Thymus (tissue), 11 donors: ENCODE data around the gene TRIM15. TPM values are rescaled to one million over a fixed set of nuclear protein-coding genes. Genes with fewer than 3 reads are reported as not detected.

ENCODE experiments used
- DNase-seq, 9 donors: peaks; one replicate each; pipeline ENCODE4 v3.0.0-alpha.2; 2013; ENCODE audit warnings: low spot score in 9 of 9, low read depth in 6 of 9, missing footprints in 1 of 9
- H3K27ac ChIP-seq, 2 donors: one replicate each; pipeline ENCODE4 v1.5.1; 2013; ENCODE audit warnings: control low read depth in 1 of 2, low read depth in 1 of 2, low read length in 1 of 2, mild to moderate bottlenecking in 1 of 2, moderate library complexity in 1 of 2
- H3K27me3 ChIP-seq, 2 donors: one replicate each; pipeline ENCODE4 v1.5.1; 2013; ENCODE audit warnings: low read length in 1 of 2; ENCODE audit not compliant: control insufficient read depth in 2 of 2, insufficient read depth in 1 of 2
- H3K36me3 ChIP-seq, 2 donors: one replicate each; pipeline ENCODE4 v1.5.1; 2013; ENCODE audit warnings: low read length in 1 of 2, mild to moderate bottlenecking in 1 of 2, moderate library complexity in 1 of 2; ENCODE audit not compliant: control insufficient read depth in 2 of 2, insufficient read depth in 2 of 2
- H3K4me1 ChIP-seq, 2 donors: one replicate each; pipeline ENCODE4 v1.5.1; 2013; ENCODE audit warnings: low read length in 2 of 2; ENCODE audit not compliant: control insufficient read depth in 2 of 2, insufficient read depth in 2 of 2
- H3K4me3 ChIP-seq, 2 donors: one replicate each; pipeline ENCODE4 v1.5.1; 2013; ENCODE audit warnings: low read length in 2 of 2, control low read depth in 1 of 2, mild to moderate bottlenecking in 1 of 2
- H3K9me3 ChIP-seq, 2 donors: one replicate each; pipeline ENCODE4 v1.5.1; 2013; ENCODE audit warnings: low read length in 1 of 2, mild to moderate bottlenecking in 1 of 2; ENCODE audit not compliant: control insufficient read depth in 2 of 2, insufficient read depth in 1 of 2
- WGBS: extraction: QIAGEN DNeasy Blood & Tissue Kit; methylation state at CpG from one replicate; pipeline ENCODE4 v1.1.7; 2013; 5-methylcytosine and 5-hydroxymethylcytosine counted together
- polyA plus RNA-seq: library from polyadenylated mRNA; stranded (reverse); fragments of 200-250 nt; gene quantifications from one replicate; pipeline ENCODE4 v1.2.3, GENCODE V29; 2013
- total RNA-seq: library from RNA; stranded (reverse); fragments of 120-200 nt; gene quantifications from one replicate; pipeline ENCODE4 v1.2.4, GENCODE V29; 2013
- donor health status: healthy.

TRIM15 gene
- total and polyA plus RNA-seq, 2 donors: 0.19 to 0.59 TPM

GRCh38 chr6:30167101-30167500 lies 3.8 kb downstream of the TRIM15 start:
- Histone ChIP-seq H3K27me3 (peaks cover 12 to 26% of the 10 kb centered on the region in 2 donors), H3K4me3 (no peak overlapping the region), H3K36me3 (no peaks in the 10 kb centered on the region), H3K4me1 (peaks cover 0 to 7% of the 10 kb centered on the region in 2 donors), H3K9me3 (no peaks in the 10 kb centered on the region), H3K27ac (no peak overlapping the region)
- peak in 1 of 9 donors; percentile 9 for DNase-seq
- 39% methylated on average over 6 of the region's 6 CpGs for WGBS

GRCh38 chr6:30168741-30169140 lies 5.4 kb downstream of the TRIM15 start:
- DNase-seq: no peak
- no peaks in the 10 kb centered on the region for H3K36me3 ChIP-seq
- no peaks in the 10 kb centered on the region for H3K9me3 ChIP-seq
- H3K27me3 ChIP-seq: peaks cover 22 to 43% of the 10 kb centered on the region in 2 donors
- no peak overlapping the region for H3K4me3 ChIP-seq
- no peak overlapping the region for H3K27ac ChIP-seq
- peaks cover 0 to 4% of the 10 kb centered on the region in 2 donors for H3K4me1 ChIP-seq
- 89% methylated on average over 1 of the region's 1 CpG for WGBS

- Histone ChIP-seq H3K27ac (no peak overlapping the region), H3K9me3 (no peaks in the 10 kb centered on the region)
Observed at GRCh38 chr6:30169658-30170614, 6.6 kb downstream of the TRIM15 start.

DNA sequence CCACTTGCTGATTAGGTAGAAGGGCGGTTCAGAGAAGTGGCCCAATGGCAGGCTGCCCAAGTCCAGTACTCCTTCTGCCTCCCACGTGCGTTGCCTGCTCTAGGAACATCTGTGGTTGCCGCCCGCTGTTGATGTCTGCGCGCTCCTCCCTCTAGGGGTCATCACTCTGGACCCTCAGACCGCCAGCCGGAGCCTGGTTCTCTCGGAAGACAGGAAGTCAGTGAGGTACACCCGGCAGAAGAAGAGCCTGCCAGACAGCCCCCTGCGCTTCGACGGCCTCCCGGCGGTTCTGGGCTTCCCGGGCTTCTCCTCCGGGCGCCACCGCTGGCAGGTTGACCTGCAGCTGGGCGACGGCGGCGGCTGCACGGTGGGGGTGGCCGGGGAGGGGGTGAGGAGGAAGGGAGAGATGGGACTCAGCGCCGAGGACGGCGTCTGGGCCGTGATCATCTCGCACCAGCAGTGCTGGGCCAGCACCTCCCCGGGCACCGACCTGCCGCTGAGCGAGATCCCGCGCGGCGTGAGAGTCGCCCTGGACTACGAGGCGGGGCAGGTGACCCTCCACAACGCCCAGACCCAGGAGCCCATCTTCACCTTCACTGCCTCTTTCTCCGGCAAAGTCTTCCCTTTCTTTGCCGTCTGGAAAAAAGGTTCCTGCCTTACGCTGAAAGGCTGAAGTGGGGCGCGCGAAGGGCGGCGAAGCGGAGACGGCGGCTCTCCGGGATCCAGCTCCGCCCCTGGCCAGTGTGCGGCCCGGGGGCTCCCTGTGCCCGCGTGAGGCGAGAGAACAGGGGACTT lies 8.5 kb downstream of the TRIM15 start:
- Histone ChIP-seq H3K4me1 (peaks cover 0 to 4% of the 10 kb centered on the region in 2 donors), H3K9me3 (no peaks in the 10 kb centered on the region), H3K27ac (no peak overlapping the region), H3K27me3 (peaks cover 22 to 57% of the 10 kb centered on the region in 2 donors), H3K36me3 (no peaks in the 10 kb centered on the region), H3K4me3 (no peak overlapping the region)
- DNase-seq: no peak
- 5% methylated on average over 62 of the region's 62 CpGs for WGBS

More at GRCh38 chr6:30169658-30170614, 6.6 kb downstream of the TRIM15 start:
- peak in 8 of 9 donors; percentile 10 to 58 (median 28) for DNase-seq
- Histone ChIP-seq H3K4me3 (no peak overlapping the region), H3K36me3 (no peaks in the 10 kb centered on the region), H3K27me3 (peaks cover 22 to 52% of the 10 kb centered on the region in 2 donors), H3K4me1 (peaks cover 0 to 4% of the 10 kb centered on the region in 2 donors)
- 28% methylated on average over 7 of the region's 7 CpGs for WGBS

GRCh38 chr6:30172681-30173080 lies 9.3 kb downstream of the TRIM15 start:
- Histone ChIP-seq H3K9me3 (no peaks in the 10 kb centered on the region), H3K27ac (no peak overlapping the region), H3K27me3 (peaks cover 22 to 62% of the 10 kb centered on the region in 2 donors), H3K4me1 (peaks cover 0 to 4% of the 10 kb centered on the region in 2 donors), H3K36me3 (no peaks in the 10 kb centered on the region), H3K4me3 (no peak overlapping the region)
- WGBS: 93% methylated on average over 4 of the region's 4 CpGs
- DNase-seq: no peak

GRCh38 chr6:30175765-30176164 lies 12.4 kb downstream of the TRIM15 start:
- no peaks in the 10 kb centered on the region for H3K36me3 ChIP-seq
- WGBS: 87% methylated on average over 2 of the region's 2 CpGs
- no peaks in the 10 kb centered on the region for H3K9me3 ChIP-seq
- no peak overlapping the region for H3K4me3 ChIP-seq
- peaks cover 20 to 52% of the 10 kb centered on the region in 2 donors for H3K27me3 ChIP-seq
- DNase-seq: no peak
- peaks cover 0 to 4% of the 10 kb centered on the region in 2 donors for H3K4me1 ChIP-seq
- H3K27ac ChIP-seq: no peak overlapping the region

DNA sequence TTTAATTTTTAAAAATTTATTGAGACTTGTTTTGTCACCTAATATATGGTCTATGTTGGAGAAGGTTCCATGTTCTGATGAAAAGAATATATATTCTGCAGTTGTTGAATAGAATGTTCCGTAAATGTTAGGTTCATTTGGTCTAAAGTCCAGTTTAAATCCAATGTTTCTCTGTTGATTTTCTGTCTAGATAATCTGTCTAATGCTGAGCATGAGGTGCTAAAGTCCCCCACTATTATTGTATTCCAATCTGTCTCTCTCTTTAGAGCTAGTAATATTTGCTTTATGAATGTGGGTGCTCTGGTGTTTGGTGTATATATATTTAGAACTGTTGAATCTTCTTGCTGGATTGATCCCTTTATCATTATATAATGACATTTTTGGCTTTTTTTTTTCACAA lies 15.5 kb downstream of the TRIM15 start:
- no peak for DNase-seq
- 42% methylated on average over 1 of the region's 1 CpG for WGBS
- H3K9me3 ChIP-seq: peaks cover 0 to 9% of the 10 kb centered on the region in 2 donors
- no peak overlapping the region for H3K27ac ChIP-seq
- H3K27me3 ChIP-seq: peaks cover 0 to 21% of the 10 kb centered on the region in 2 donors
- no peaks in the 10 kb centered on the region for H3K4me1 ChIP-seq
- no peak overlapping the region for H3K4me3 ChIP-seq
- H3K36me3 ChIP-seq: no peaks in the 10 kb centered on the region

DNA sequence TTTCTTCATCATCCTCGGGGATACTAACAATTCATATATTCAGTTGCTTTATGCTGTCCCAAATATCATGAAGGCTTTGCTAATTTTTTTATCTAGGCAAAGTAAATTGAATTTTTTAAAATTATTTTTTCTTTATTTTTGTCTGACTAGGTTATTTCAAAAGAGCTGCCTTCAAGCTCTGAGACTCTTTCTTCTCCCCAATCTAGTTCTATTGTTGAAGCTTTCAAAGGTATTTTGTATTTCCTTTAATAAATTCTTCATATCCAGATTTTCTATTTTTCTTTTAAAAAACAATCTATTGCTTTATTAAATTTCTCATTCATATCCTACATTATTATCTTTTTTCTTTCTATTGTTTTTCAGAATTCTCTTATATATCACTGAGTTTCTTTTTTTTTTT lies 16.8 kb downstream of the TRIM15 start:
- WGBS: 99% methylated on average over 1 of the region's 1 CpG
- no peak overlapping the region for H3K27ac ChIP-seq
- H3K27me3 ChIP-seq: peaks cover 0 to 11% of the 10 kb centered on the region in 2 donors
- no peak overlapping the region for H3K4me3 ChIP-seq
- peaks cover 0 to 9% of the 10 kb centered on the region in 2 donors for H3K9me3 ChIP-seq
- H3K36me3 ChIP-seq: peaks cover 9 to 10% of the 10 kb centered on the region in 2 donors
- no peak for DNase-seq
- no peaks in the 10 kb centered on the region for H3K4me1 ChIP-seq
